ENCODE data around the gene ADAMTS13. TPM values are rescaled to one million over a fixed set of nuclear protein-coding genes. Genes with fewer than 3 reads are reported as not detected.

ADAMTS13 gene
- total RNA-seq, 1 donor from 2014 or later: 12.9 TPM

GRCh38 chr9:133383438-133383837 is 38.7 kb upstream of the ADAMTS13 start:
- no peaks in the 10 kb centered on the region for H3K27me3 Mint-ChIP-seq
- H3K36me3 Mint-ChIP-seq: no peaks in the 10 kb centered on the region
- DNase-seq (ENCODE audit: extremely low spot score, unreplicated experiment): no peak
- no peak for TF ChIP-seq CTCF (conservative IDR thresholded peaks at IDR 0.05)
- H3K9me3 Mint-ChIP-seq: no peaks in the 10 kb centered on the region
- no peaks in the 10 kb centered on the region for H3K4me1 Mint-ChIP-seq (ENCODE audit: unreplicated experiment)
- no peak overlapping the region for H3K27ac Mint-ChIP-seq
- no peak overlapping the region for H3K4me3 Mint-ChIP-seq

GRCh38 chr9:133384736-133385321 is 37.3 kb upstream of the ADAMTS13 start:
- Mint-ChIP-seq H3K27ac (no peak overlapping the region), H3K9me3 (no peaks in the 10 kb centered on the region), H3K4me1 (ENCODE audit: unreplicated experiment) (no peaks in the 10 kb centered on the region), H3K36me3 (no peaks in the 10 kb centered on the region), H3K27me3 (no peaks in the 10 kb centered on the region), H3K4me3 (no peak overlapping the region)
- DNase-seq (ENCODE audit: extremely low spot score, unreplicated experiment): no peak
- TF ChIP-seq CTCF (conservative IDR thresholded peaks at IDR 0.05): no peak

GRCh38 chr9:133385452-133385851 is 36.7 kb upstream of the ADAMTS13 start:
- Mint-ChIP-seq H3K4me1 (ENCODE audit: unreplicated experiment) (no peaks in the 10 kb centered on the region), H3K27me3 (no peaks in the 10 kb centered on the region), H3K27ac (no peak overlapping the region), H3K9me3 (no peaks in the 10 kb centered on the region), H3K36me3 (no peaks in the 10 kb centered on the region), H3K4me3 (no peak overlapping the region)
- no peak for TF ChIP-seq CTCF (conservative IDR thresholded peaks at IDR 0.05)
- no peak for DNase-seq (ENCODE audit: extremely low spot score, unreplicated experiment)

GRCh38 chr9:133386338-133386737 is 35.8 kb upstream of the ADAMTS13 start:
- no peaks in the 10 kb centered on the region for H3K27me3 Mint-ChIP-seq
- no peak for TF ChIP-seq CTCF (conservative IDR thresholded peaks at IDR 0.05)
- DNase-seq (ENCODE audit: extremely low spot score, unreplicated experiment): no peak
- H3K27ac Mint-ChIP-seq: no peak overlapping the region
- H3K4me3 Mint-ChIP-seq: no peak overlapping the region
- no peaks in the 10 kb centered on the region for H3K36me3 Mint-ChIP-seq
- H3K9me3 Mint-ChIP-seq: no peaks in the 10 kb centered on the region
- H3K4me1 Mint-ChIP-seq (ENCODE audit: unreplicated experiment): no peaks in the 10 kb centered on the region

- Mint-ChIP-seq H3K9me3 (no peaks in the 10 kb centered on the region), H3K4me1 (ENCODE audit: unreplicated experiment) (no peaks in the 10 kb centered on the region), H3K27ac (peak overlapping the region; percentile 32), H3K27me3 (no peaks in the 10 kb centered on the region), H3K4me3 (no peak overlapping the region), H3K36me3 (no peaks in the 10 kb centered on the region)
- no peak for TF ChIP-seq CTCF (conservative IDR thresholded peaks at IDR 0.05)
- DNase-seq (ENCODE audit: extremely low spot score, unreplicated experiment): no peak
Measured at GRCh38 chr9:133387680-133388079, 34.5 kb upstream of the ADAMTS13 start.

All from type B pancreatic cell (in vitro differentiated cells).